Activated B cell treated with CpG ODN at 0.5 μM for 24 hours (primary cell): ENCODE measurements around the gene CETP. TPM values are rescaled to one million over a fixed set of nuclear protein-coding genes. Genes with fewer than 3 reads are reported as not detected.

Experiments used
- ATAC-seq: fragments of 200-7000 bp; cut with Tn5 transposase; one replicate; pipeline ENCODE4 v1.10.0; 2021; ENCODE audit warnings: low read depth, mild to moderate bottlenecking, moderate library complexity
- CTCF ChIA-PET: fragments of 350-600 bp; sonication (Branson Sonifier 250); formaldehyde crosslinking; loops from one replicate; lab custom pipeline; 2021; ENCODE audit warnings: antibody characterized with exemption; lab: Charles Lee
- POLR2A ChIA-PET: fragments of 350-600 bp; sonication (Branson Sonifier 250); formaldehyde crosslinking; loops from one replicate; lab custom pipeline; 2021; ENCODE audit warnings: antibody characterized with exemption; lab: Charles Lee
- DNase-seq: peaks from one replicate; pipeline ENCODE4 v3.0.0; 2022
- H3K27ac Mint-ChIP-seq: one replicate; pipeline ENCODE4 v1.8.0; 2020; ENCODE audit warnings: mixed read lengths
- H3K27me3 Mint-ChIP-seq: one replicate; pipeline ENCODE4 v1.8.0; 2021; ENCODE audit warnings: mixed read lengths
- H3K36me3 Mint-ChIP-seq: one replicate; pipeline ENCODE4 v1.8.0; 2021; ENCODE audit warnings: low read depth, mixed read lengths
- H3K4me1 Mint-ChIP-seq: one replicate; pipeline ENCODE4 v1.8.0; 2021; ENCODE audit warnings: mixed read lengths
- H3K4me3 Mint-ChIP-seq: one replicate; pipeline ENCODE4 v1.8.0; 2020; ENCODE audit warnings: mild to moderate bottlenecking, mixed read lengths
- H3K9me3 Mint-ChIP-seq: one replicate; pipeline ENCODE4 v1.8.0; 2020; ENCODE audit warnings: mixed read lengths
- CTCF ChIP-seq: fragments of 200-600 bp; IDR thresholded peaks from one replicate; pipeline ENCODE4 v1.8.0; 2022; ENCODE audit warnings: antibody characterized with exemption, mild to moderate bottlenecking
- intact Hi-C: fragments of 100-400 bp; cut with micrococcal nuclease; formaldehyde crosslinking; loops from one replicate; pipeline ENCODE4 v1.15.1; 2024
- total RNA-seq: library from RNA; stranded (reverse); gene quantifications from 2 replicates; pipeline ENCODE4 v1.2.3, GENCODE V29; 2022

Gene CETP
- total RNA-seq, 1 donor from 2014 or later: 1.4 TPM

- Mint-ChIP-seq H3K4me3 (no peak overlapping the region), H3K27me3 (no peaks in the 10 kb centered on the region), H3K4me1 (peaks cover 33% of the 10 kb centered on the region), H3K36me3 (peaks cover 82% of the 10 kb centered on the region), H3K9me3 (no peaks in the 10 kb centered on the region), H3K27ac (peak overlapping the region; percentile 35)
- TF ChIP-seq CTCF: no peak
- no peak for ATAC-seq
- intact Hi-C loops: no loop called here
- POLR2A ChIA-PET: interaction anchor here (0.7 to 1.9 kb wide), 6 partner anchors 11 to 97 kb away, joined by 3 to 6 read pairs (median 4); partner anchors contain the start of gene NLRC5
- CTCF ChIA-PET: interaction anchor here (0.7 to 1.1 kb wide), 2 partner anchors 18 to 39 kb away, joined by 3 read pairs; partner anchors contain the start of gene NLRC5
- DNase-seq: no peak
These were observed 66.3 kb downstream of the CETP start for GRCh38 chr16:57028086-57028485.

GRCh38 chr16:57029161-57030160, 67.7 kb downstream of the CETP start:
- H3K4me3 Mint-ChIP-seq: no peak overlapping the region
- ATAC-seq (no peak), DNase-seq (no peak)
- H3K36me3 Mint-ChIP-seq: peaks cover 83% of the 10 kb centered on the region
- intact Hi-C loops: no loop called here
- no peaks in the 10 kb centered on the region for H3K27me3 Mint-ChIP-seq
- POLR2A ChIA-PET: no interaction called here
- no peak for TF ChIP-seq CTCF
- CTCF ChIA-PET: no interaction called here
- no peaks in the 10 kb centered on the region for H3K9me3 Mint-ChIP-seq
- peaks cover 33% of the 10 kb centered on the region for H3K4me1 Mint-ChIP-seq
- H3K27ac Mint-ChIP-seq: peak overlapping the region; percentile 16

GRCh38 chr16:57030346-57030902, 68.7 kb downstream of the CETP start:
- Mint-ChIP-seq H3K36me3 (peaks cover 85% of the 10 kb centered on the region), H3K4me3 (no peak overlapping the region)

GRCh38 chr16:57031156-57031555, 69.4 kb downstream of the CETP start:
- CTCF ChIA-PET: no interaction called here
- Mint-ChIP-seq H3K27me3 (no peaks in the 10 kb centered on the region), H3K4me1 (peaks cover 30% of the 10 kb centered on the region), H3K36me3 (peaks cover 85% of the 10 kb centered on the region), H3K4me3 (no peak overlapping the region), H3K9me3 (no peaks in the 10 kb centered on the region), H3K27ac (peak overlapping the region; percentile 12)
- POLR2A ChIA-PET: interaction anchor here (0.5 kb wide), 1 partner anchor 20 kb away, joined by 10 read pairs; no protein-coding TSS in a partner anchor
- TF ChIP-seq CTCF: no peak
- intact Hi-C loops: no loop called here
- ATAC-seq: no peak
- DNase-seq: no peak

More at GRCh38 chr16:57030346-57030902, 68.7 kb downstream of the CETP start:
- Mint-ChIP-seq H3K4me1 (peaks cover 36% of the 10 kb centered on the region), H3K9me3 (no peaks in the 10 kb centered on the region), H3K27me3 (no peaks in the 10 kb centered on the region), H3K27ac (peak overlapping the region; percentile 5)
- no peak for ATAC-seq
- CTCF ChIA-PET: no interaction called here
- DNase-seq: no peak
- POLR2A ChIA-PET: interaction anchor here (0.5 kb wide), 1 partner anchor 20 kb away, joined by 10 read pairs; no protein-coding TSS in a partner anchor
- TF ChIP-seq CTCF: no peak
- intact Hi-C loops: no loop called here

DNA sequence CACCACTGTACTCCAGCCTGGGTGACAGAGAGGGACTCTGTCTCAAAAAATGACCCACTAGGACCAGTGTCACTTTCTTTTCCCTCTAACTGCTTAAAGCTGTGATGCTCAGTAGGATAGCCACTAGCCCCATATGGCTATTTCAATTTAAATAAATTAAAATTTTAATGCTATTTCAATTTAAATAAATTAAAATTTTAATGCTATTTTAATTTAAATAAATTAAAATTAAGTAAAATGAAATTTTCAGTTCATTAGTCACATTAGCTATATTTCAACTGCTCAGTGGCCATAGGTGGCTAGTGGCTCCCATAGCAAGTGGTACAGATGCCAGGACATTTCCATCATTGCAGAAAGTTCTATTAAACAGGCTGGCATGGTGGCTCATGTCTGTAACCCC, 70.6 kb downstream of the CETP start:
- intact Hi-C loops: no loop called here
- Mint-ChIP-seq H3K27me3 (no peaks in the 10 kb centered on the region), H3K9me3 (no peaks in the 10 kb centered on the region), H3K36me3 (peaks cover 85% of the 10 kb centered on the region), H3K4me3 (no peak overlapping the region), H3K4me1 (peaks cover 24% of the 10 kb centered on the region), H3K27ac (no peak overlapping the region)
- CTCF ChIA-PET: interaction anchor here (1.0 to 1.1 kb wide), 2 partner anchors 13 to 68 kb away, joined by 3 read pairs; no protein-coding TSS in a partner anchor
- no peak for DNase-seq
- POLR2A ChIA-PET: interaction anchor here (0.7 to 1.5 kb wide), 4 partner anchors 9 to 62 kb away, joined by 3 to 6 read pairs (median 4); no protein-coding TSS in a partner anchor
- no peak for ATAC-seq
- TF ChIP-seq CTCF: no peak
